ENCODE measurements around the gene DUOXA1. TPM values are rescaled to one million over a fixed set of nuclear protein-coding genes. Genes with fewer than 3 reads are reported as not detected.
A peak's percentile ranks its signal among the peaks of the same experiment; 100 is the strongest.

DUOXA1 gene
- total RNA-seq, 1 donor from 2014 or later: not detected

DNA sequence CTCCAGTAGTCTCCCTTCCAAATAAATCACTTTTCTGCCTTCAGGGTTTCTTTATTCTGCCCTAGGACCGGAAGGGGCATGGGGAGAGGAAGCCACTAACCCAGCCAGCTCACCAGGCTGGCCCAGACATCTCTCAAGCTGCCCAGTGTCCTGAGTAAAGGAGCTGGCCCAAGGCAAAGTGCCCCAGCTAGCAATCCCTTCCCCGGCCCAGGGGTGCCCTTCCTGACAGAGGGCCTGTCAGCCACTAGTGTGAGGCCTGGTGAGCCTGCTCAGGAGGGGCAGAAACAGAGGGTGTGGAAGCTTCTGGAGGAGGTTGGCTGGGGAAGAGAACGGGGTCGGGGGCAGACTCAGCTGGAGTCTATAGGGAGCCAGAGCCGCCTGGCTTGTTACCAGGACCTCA, 35.9 kb upstream of the DUOXA1 start:
- Mint-ChIP-seq H3K4me1 (peaks cover 24% of the 10 kb centered on the region), H3K27me3 (ENCODE audit: low read depth) (peaks cover 6% of the 10 kb centered on the region)

DNA sequence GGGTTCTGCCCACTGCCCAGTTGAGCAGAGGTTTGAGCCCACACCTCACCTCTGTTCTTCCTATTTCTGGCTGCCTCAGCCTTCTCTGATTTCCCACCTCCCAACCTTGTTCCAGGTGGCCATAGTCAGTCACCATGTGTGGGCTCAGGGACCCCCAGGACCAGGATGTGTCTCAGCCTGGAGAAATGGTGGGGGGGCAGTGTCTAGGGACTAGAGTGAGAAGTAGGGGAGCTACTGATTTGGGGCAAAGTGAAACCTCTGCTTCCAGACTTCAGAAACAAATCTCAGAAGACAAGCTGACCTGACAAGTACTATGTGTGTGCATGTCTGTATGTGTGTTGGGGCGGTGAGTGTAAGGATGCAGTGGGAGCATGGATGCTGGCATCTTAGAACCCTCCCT, 35.2 kb upstream of the DUOXA1 start:
- Mint-ChIP-seq H3K27me3 (ENCODE audit: low read depth) (peaks cover 8% of the 10 kb centered on the region), H3K4me1 (peaks cover 24% of the 10 kb centered on the region), H3K36me3 (ENCODE audit: low read depth) (no peaks in the 10 kb centered on the region), H3K9me3 (no peaks in the 10 kb centered on the region), H3K4me3 (peak overlapping the region; percentile 81), H3K27ac (ENCODE audit: unreplicated experiment) (no peak overlapping the region)
- TF ChIP-seq, protein P1, sequence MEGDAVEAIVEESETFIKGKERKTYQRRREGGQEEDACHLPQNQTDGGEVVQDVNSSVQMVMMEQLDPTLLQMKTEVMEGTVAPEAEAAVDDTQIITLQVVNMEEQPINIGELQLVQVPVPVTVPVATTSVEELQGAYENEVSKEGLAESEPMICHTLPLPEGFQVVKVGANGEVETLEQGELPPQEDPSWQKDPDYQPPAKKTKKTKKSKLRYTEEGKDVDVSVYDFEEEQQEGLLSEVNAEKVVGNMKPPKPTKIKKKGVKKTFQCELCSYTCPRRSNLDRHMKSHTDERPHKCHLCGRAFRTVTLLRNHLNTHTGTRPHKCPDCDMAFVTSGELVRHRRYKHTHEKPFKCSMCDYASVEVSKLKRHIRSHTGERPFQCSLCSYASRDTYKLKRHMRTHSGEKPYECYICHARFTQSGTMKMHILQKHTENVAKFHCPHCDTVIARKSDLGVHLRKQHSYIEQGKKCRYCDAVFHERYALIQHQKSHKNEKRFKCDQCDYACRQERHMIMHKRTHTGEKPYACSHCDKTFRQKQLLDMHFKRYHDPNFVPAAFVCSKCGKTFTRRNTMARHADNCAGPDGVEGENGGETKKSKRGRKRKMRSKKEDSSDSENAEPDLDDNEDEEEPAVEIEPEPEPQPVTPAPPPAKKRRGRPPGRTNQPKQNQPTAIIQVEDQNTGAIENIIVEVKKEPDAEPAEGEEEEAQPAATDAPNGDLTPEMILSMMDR (conservative IDR thresholded peaks at IDR 0.05): no peak
- DNase-seq (ENCODE audit: low read depth, low spot score): no peak

More for the DNA sequence above, 35.9 kb upstream of the DUOXA1 start:
- TF ChIP-seq, protein P1 (conservative IDR thresholded peaks at IDR 0.05): no peak
- Mint-ChIP-seq H3K36me3 (ENCODE audit: low read depth) (no peaks in the 10 kb centered on the region), H3K4me3 (peak overlapping the region; percentile 81), H3K27ac (ENCODE audit: unreplicated experiment) (peak overlapping the region; percentile 50), H3K9me3 (no peaks in the 10 kb centered on the region)
- no peak for DNase-seq (ENCODE audit: low read depth, low spot score)

DNA sequence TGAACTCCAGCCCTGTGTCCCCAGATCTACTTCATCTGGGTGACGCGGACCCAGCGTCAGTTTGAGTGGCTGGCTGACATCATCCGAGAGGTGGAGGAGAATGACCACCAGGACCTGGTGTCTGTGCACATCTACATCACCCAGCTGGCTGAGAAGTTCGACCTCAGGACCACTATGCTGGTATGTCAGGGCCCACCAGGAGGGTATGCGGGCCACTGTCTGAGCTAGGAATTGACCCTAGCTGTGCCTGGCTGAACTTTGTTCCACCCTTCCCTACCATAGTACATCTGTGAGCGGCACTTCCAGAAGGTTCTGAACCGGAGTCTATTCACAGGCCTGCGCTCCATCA, 33.8 kb upstream of the DUOXA1 start:
- Mint-ChIP-seq H3K36me3 (ENCODE audit: low read depth) (no peaks in the 10 kb centered on the region), H3K27ac (ENCODE audit: unreplicated experiment) (no peak overlapping the region), H3K27me3 (ENCODE audit: low read depth) (peaks cover 8% of the 10 kb centered on the region)

DNA sequence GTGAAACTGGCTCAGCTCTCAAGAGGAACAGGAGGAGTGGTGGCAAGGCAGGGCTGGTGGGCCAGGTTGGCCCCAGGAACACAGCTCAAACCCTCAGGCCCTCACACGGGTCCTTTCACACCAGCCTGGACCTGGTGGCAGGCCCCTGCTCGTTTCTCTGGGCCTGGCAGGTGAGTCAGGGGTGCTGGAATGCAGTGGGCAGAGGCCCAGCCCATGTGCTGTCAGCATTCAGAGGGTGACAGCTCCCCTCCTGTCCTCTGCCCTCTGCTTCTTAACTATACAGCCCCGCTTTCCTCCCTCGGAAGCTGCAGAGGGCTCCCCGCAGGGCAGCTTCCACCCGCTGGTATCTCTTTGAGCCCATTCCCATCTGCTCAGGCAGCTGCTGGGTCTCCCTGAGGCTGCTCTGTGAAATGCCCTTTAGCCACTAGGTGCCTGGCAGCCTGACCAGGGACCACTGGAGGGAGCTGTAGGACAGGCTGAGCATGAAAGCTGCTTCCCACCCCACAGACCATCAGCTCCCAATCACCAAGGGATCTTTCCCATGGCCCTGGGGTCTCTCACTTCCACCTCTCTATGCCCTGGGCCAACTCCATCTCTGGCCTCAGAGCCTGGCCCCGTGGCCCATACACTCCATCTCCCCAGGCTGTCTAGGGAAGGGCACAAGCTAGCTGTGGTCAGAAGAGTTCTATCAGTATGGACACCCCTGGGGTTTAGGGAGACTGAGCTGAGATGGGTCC, 33.3 kb upstream of the DUOXA1 start:
- TF ChIP-seq, protein P1 (conservative IDR thresholded peaks at IDR 0.05): peak; percentile 87
- peak; percentile 78 for DNase-seq (ENCODE audit: low read depth, low spot score)
- peaks cover 33% of the 10 kb centered on the region for H3K4me1 Mint-ChIP-seq
- no peaks in the 10 kb centered on the region for H3K36me3 Mint-ChIP-seq (ENCODE audit: low read depth)
- H3K4me3 Mint-ChIP-seq: peak overlapping the region; percentile 80
- H3K9me3 Mint-ChIP-seq: no peaks in the 10 kb centered on the region
- peaks cover 8% of the 10 kb centered on the region for H3K27me3 Mint-ChIP-seq (ENCODE audit: low read depth)
- H3K27ac Mint-ChIP-seq (ENCODE audit: unreplicated experiment): peak overlapping the region; percentile 71

More for the DNA sequence above, 33.8 kb upstream of the DUOXA1 start:
- TF ChIP-seq, protein P1 (conservative IDR thresholded peaks at IDR 0.05): no peak
- DNase-seq (ENCODE audit: low read depth, low spot score): no peak
- Mint-ChIP-seq H3K4me1 (peaks cover 30% of the 10 kb centered on the region), H3K4me3 (peak overlapping the region; percentile 80), H3K9me3 (no peaks in the 10 kb centered on the region)

DNA sequence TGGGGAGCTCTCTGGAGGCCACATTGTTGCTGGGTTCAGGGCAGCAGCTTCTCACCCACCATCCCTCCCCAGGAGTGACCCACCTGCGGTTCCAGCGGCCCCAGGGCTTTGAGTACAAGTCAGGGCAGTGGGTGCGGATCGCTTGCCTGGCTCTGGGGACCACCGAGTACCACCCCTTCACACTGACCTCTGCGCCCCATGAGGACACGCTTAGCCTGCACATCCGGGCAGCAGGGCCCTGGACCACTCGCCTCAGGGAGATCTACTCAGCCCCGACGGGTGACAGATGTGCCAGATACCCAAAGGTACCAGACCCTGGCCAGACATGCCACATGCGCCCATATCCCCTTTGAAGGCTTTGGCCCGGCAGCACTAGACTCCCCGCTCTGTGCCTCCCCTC, 32.0 kb upstream of the DUOXA1 start:
- H3K9me3 Mint-ChIP-seq: no peaks in the 10 kb centered on the region
- DNase-seq (ENCODE audit: low read depth, low spot score): no peak
- TF ChIP-seq, protein P1 (conservative IDR thresholded peaks at IDR 0.05): no peak
- H3K27me3 Mint-ChIP-seq (ENCODE audit: low read depth): peaks cover 9% of the 10 kb centered on the region
- H3K27ac Mint-ChIP-seq (ENCODE audit: unreplicated experiment): no peak overlapping the region
- H3K4me1 Mint-ChIP-seq: peaks cover 39% of the 10 kb centered on the region
- peak overlapping the region; percentile 70 for H3K4me3 Mint-ChIP-seq
- H3K36me3 Mint-ChIP-seq (ENCODE audit: low read depth): peaks cover 2% of the 10 kb centered on the region
